ENCODE results near the gene SLK.

SLK gene

DNA sequence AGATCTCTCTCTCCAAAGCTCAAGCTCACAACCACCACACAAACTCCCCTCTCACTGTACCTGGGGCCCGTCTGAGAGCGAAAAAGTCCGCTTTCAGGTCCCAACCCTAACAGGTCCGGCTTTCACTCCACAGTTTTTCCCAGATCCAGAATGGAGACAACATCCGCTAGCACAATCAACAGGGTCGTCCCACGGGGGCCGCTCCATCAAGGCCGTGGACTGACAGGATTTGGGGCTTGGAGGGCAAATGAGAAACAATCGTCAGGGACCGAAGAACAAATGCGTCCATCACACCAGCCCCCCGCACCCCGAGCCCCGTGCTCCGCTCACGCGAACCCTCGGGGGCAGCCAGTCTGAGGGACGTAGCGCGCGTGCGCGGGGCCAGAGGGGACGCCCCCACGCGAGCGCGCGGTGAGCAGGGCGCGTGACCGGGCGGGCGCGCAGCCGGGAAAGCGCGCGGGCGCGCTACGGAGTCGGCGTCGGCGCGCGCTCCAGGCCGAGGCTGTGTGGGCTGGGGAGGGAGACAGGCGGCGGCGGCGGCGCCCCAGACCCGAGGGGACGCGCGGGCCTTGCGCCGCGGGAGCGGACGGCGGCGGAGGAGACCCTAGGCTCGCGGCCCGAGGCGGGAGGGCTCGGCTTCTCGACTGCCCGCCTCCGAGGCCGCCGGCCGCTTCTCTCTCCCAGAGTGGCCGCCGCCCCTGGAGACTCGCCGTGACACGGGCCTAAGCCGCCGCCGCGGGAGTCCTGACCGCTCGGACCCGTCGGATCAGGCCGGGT lies at the start of gene SLK:
Gene SLK, plus strand, starts transcription at position 470 of the 777 bp plus-strand sequence. CDS start 606 bp downstream, outside the sequence.
- peak; percentile 93 for DNase-seq (ENCODE audit: low read depth)
- peak within 1 kb of the TSS; percentile 96 for H3K4me3 ChIP-seq (ENCODE audit: low read depth, low read length)
- TF ChIP-seq, protein P1, sequence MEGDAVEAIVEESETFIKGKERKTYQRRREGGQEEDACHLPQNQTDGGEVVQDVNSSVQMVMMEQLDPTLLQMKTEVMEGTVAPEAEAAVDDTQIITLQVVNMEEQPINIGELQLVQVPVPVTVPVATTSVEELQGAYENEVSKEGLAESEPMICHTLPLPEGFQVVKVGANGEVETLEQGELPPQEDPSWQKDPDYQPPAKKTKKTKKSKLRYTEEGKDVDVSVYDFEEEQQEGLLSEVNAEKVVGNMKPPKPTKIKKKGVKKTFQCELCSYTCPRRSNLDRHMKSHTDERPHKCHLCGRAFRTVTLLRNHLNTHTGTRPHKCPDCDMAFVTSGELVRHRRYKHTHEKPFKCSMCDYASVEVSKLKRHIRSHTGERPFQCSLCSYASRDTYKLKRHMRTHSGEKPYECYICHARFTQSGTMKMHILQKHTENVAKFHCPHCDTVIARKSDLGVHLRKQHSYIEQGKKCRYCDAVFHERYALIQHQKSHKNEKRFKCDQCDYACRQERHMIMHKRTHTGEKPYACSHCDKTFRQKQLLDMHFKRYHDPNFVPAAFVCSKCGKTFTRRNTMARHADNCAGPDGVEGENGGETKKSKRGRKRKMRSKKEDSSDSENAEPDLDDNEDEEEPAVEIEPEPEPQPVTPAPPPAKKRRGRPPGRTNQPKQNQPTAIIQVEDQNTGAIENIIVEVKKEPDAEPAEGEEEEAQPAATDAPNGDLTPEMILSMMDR (IDR thresholded peaks at IDR 0.05; ENCODE audit: insufficient read depth, low read depth, low read length, missing control alignments) = no peak

DNA sequence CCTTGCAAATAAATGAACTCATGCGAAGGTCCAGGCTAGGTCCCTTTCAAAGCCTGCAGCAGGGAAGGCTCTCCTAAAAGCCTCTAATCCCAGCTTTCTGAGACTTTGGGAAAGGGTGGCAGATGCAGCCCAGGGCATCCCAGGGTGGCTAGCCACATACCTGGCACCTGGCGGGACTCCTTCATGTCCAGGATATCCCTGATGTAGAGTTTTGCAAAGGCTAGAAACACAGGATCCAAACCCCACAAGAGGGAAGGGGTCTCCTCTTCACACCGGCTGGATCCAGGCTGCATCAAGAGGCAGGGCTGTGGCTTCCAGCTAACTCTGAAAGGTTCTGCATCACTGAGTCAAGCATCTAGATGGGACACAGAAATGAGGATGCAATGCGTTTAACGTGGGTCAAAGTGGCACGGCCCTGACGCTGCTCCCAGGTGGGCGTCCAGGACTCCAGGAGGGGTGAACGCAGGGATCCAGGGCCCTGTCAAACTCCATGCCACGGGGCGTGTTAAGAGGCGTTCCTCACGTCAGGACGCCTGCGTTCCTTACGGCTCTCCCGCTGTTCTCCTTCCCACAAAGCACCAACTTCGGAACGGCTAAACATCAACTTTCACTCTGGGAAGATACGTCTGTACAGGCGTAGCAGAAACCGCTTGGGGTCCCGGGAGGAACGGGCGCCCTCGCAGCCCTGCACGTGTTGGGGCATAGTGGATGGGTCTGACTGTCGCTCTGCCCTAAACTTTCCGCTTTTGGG lies 49.5 kb upstream of the SLK start:
- TF ChIP-seq, protein P1 (IDR thresholded peaks at IDR 0.05; ENCODE audit: insufficient read depth, low read depth, low read length, missing control alignments) = no peak
- DNase-seq (ENCODE audit: low read depth) = no peak
- peak overlapping the region; percentile 93 for H3K4me3 ChIP-seq (ENCODE audit: low read depth, low read length)

DNA sequence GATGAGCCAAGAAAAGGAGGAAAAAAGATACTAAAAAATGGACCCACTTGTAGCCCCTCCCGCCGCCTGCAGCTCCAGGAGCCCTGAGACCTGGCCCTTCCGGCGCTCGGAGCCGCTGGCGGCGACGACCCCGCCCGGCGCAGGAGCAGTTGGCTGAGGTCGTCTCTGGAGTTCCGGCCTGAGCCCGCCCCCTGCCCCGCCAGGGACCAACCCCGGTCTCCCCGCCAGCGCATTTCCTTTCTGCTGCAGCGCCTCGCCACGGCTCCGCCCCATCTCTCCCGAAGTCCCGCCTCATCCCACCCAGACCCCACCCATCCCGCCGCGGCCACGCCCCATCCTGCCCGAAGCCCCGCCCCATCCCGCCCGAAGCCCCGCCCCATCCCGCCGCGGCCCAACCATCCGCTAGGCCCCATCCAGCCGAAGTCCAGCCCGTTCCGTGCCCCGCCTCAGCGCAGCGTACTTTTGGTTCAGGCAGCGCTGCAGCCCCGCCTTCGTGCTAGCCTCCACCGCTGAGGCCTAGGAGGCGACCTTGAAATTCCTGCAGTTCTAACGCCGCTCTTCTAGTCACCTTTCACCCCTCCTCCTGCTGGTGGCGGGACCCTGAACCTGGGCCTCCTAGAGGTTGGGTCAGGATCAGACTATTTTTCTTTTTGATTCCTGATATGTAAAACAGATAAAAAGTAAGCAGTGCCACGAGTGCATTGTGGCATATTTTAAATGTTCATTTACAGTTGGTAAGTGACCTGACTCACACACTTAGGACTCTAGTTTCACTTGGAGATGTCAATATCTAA lies 48.7 kb upstream of the SLK start, which contains the start of gene STN1:
Gene STN1, minus strand, starts transcription at position 132 of the 794 bp plus-strand sequence. CDS start 590 bp downstream, outside the sequence.
- H3K4me3 ChIP-seq (ENCODE audit: low read depth, low read length) = peak within 1 kb of the TSS; percentile 93
- DNase-seq (ENCODE audit: low read depth) = peak; percentile 99
- TF ChIP-seq, protein P1 (IDR thresholded peaks at IDR 0.05; ENCODE audit: insufficient read depth, low read depth, low read length, missing control alignments) = no peak

DNA sequence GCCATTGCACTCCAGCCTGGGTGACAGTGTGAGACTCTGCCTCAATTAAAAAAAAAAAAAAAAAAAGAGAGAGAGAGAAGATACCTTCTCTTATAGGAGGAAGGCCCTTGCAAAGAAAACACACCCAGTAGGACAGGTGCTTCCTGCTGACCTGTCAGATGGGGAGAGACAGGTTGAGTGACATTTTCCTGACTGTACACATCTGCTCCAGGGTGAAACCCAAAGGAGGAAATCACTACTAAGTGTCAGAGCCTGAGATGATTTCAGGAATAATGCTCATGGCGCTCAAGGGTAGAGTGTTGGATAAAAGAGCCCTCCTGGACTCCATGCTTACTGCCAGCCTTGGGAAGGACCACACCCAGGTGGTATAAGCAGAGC lies 47.3 kb upstream of the SLK start:
- no peak overlapping the region for H3K4me3 ChIP-seq (ENCODE audit: low read depth, low read length)
- TF ChIP-seq, protein P1 (IDR thresholded peaks at IDR 0.05; ENCODE audit: insufficient read depth, low read depth, low read length, missing control alignments) = no peak
- DNase-seq (ENCODE audit: low read depth) = no peak

DNA sequence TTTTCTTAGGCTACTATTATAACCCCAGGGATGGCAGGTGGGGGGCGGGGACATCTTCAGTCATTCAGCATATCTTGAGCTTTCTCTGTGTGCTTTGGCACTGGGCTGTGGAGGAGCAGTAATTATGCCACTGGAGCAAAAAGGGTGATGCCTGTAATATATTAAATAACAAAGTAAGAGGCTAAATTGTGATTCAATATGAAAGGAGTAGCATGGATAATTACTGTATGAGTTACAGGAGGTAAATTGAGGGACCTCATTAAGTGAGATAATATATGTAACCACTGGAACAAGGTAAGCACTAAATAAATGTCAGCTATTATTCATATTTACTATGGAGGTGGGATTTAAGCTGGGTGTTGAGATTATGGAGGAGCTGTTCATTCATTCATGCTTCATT lies 45.7 kb upstream of the SLK start:
- TF ChIP-seq, protein P1 (IDR thresholded peaks at IDR 0.05; ENCODE audit: insufficient read depth, low read depth, low read length, missing control alignments) = no peak
- no peak for DNase-seq (ENCODE audit: low read depth)
- H3K4me3 ChIP-seq (ENCODE audit: low read depth, low read length) = no peak overlapping the region

DNA sequence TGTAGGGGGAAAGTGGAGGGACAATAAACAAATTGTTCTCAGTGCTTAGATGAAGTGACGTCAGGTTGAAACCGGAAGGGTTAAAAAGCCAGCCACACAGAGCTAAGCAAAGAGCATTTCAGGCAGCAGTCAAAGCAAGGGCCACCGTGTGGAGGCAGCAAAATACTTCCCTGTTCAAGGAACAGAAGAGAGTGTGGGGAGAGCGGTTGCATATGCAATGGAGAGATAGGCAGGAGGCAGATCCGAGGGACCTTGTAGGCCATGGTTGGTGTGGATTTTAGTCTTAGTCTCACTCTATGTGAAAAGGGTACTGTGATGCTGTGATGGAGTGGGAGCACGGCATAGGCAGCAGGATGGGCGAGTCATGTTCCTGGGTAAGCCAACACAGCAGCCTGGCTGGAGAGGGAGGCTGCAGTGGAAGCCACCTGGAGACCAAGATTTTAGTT lies 45.2 kb upstream of the SLK start:
- H3K4me3 ChIP-seq (ENCODE audit: low read depth, low read length) = no peak overlapping the region
- DNase-seq (ENCODE audit: low read depth) = peak; percentile 54
- TF ChIP-seq, protein P1 (IDR thresholded peaks at IDR 0.05; ENCODE audit: insufficient read depth, low read depth, low read length, missing control alignments) = no peak

Measured in GM12865 (cell line).